Fibroblast of pulmonary artery (primary cell): ENCODE results near the gene DLX3.

ENCODE experiments used
- DNase-seq: peaks from one replicate; pipeline ENCODE4 v3.0.0-alpha.2; 2010; ENCODE audit warnings: low read depth
- H3K4me3 ChIP-seq: replicated peaks from 2 replicates; pipeline ENCODE4 v1.5.1; 2011; ENCODE audit warnings: low read depth, mild to moderate bottlenecking, control low read depth, low read length, moderate library complexity
- CTCF ChIP-seq: IDR thresholded peaks from 2 replicates; pipeline ENCODE4 v1.5.1; 2011; ENCODE audit warnings: mild to moderate bottlenecking, control low read depth, low read length, inconsistent platforms; ENCODE audit errors: missing control alignments

Gene DLX3

GRCh38 chr17:49978501-49978900, 16.5 kb downstream of the DLX3 start:
- DNase-seq, result no peak
- TF ChIP-seq CTCF, result no peak

GRCh38 chr17:49977463-49978389, 17.3 kb downstream of the DLX3 start:
- no peak for DNase-seq
- TF ChIP-seq CTCF, result no peak

More at GRCh38 chr17:49978501-49978900, 16.5 kb downstream of the DLX3 start:
- no peak overlapping the region for H3K4me3 ChIP-seq

GRCh38 chr17:49976828-49977202, 18.2 kb downstream of the DLX3 start:
- no peak for TF ChIP-seq CTCF
- H3K4me3 ChIP-seq, result no peak overlapping the region
- DNase-seq, result no peak

More at GRCh38 chr17:49977463-49978389, 17.3 kb downstream of the DLX3 start:
- no peak overlapping the region for H3K4me3 ChIP-seq

- H3K4me3 ChIP-seq, result no peak overlapping the region
- TF ChIP-seq CTCF, result no peak
- no peak for DNase-seq
Observed at GRCh38 chr17:49976163-49976827, 18.7 kb downstream of the DLX3 start.

GRCh38 chr17:49975531-49975930, 19.5 kb downstream of the DLX3 start:
- TF ChIP-seq CTCF, result no peak
- no peak overlapping the region for H3K4me3 ChIP-seq

GRCh38 chr17:49973271-49973615, 21.8 kb downstream of the DLX3 start:
- TF ChIP-seq CTCF, result no peak
- DNase-seq, result no peak

More at GRCh38 chr17:49975531-49975930, 19.5 kb downstream of the DLX3 start:
- no peak for DNase-seq

More at GRCh38 chr17:49973271-49973615, 21.8 kb downstream of the DLX3 start:
- no peak overlapping the region for H3K4me3 ChIP-seq
